HCT116 (cell line): ENCODE results near the gene TTBK1. TPM values are rescaled to one million over a fixed set of nuclear protein-coding genes. Genes with fewer than 3 reads are reported as not detected.

Experiments used
- ATAC-seq: fragments of 200-7000 bp; cut with Tn5 transposase; 2 replicates; pipeline ENCODE4 v1.9.1; 2020; ENCODE audit warnings: mild to moderate bottlenecking, moderate library complexity
- BruUV-seq: library from RNA; stranded (reverse); fragments of 400-500 nt; replicated peaks from 2 replicates; lab custom pipeline; 2021; lab: Mats Ljungman, UMichigan
- CTCF ChIA-PET: fragments of 300-600 bp; sonication (Branson Sonifier 250); formaldehyde crosslinking; loops from one replicate; lab custom pipeline; 2021; ENCODE audit warnings: antibody characterized with exemption; lab: Charles Lee
- POLR2A ChIA-PET: fragments of 300-600, 350-600 bp; sonication (Branson Sonifier 250); formaldehyde crosslinking; loops from one replicate; lab custom pipeline; 2021; ENCODE audit warnings: antibody characterized with exemption; lab: Charles Lee
- RAD21 ChIA-PET, 2 experiments: fragments of 300-600 bp; sonication (Branson Sonifier 250); formaldehyde crosslinking; loops; one replicate each; lab custom pipeline; 2023; ENCODE audit warnings: low total read pairs in 2 of 2; ENCODE audit not compliant: uncharacterized antibody in 2 of 2, unreplicated experiment in 2 of 2, low non-redundant PET in 1 of 2; lab: Charles Lee
- DNase-seq: peaks from one replicate; pipeline ENCODE4 v3.0.0-alpha.2; 2010; ENCODE audit warnings: low read depth, low spot score
- H2AFZ ChIP-seq: fragments of 200-600 bp; shearing (Covaris generic), sonication (generic); 2 replicates; pipeline ENCODE4 v1.6.1; 2017; ENCODE audit warnings: low read depth, mixed run types, mixed read lengths, antibody characterized with exemption, low read length; ENCODE audit not compliant: poor library complexity, severe bottlenecking
- H3K27ac ChIP-seq: 2 replicates; pipeline ENCODE4 v1.5.1; 2012; ENCODE audit warnings: low read depth, low read length
- H3K27me3 ChIP-seq: fragments of 200-600 bp; sonication (generic); 2 replicates; pipeline ENCODE4 v1.6.1; 2016; ENCODE audit warnings: mixed run types, low read length, mixed read lengths; ENCODE audit not compliant: insufficient read depth
- H3K36me3 ChIP-seq, 2 experiments: fragments of 200-500 bp in 1 of 2; fragments of 200-600 bp in 1 of 2; sonication (Bioruptor generic) in 1 of 2; sonication (generic) in 1 of 2; 2 replicates each; pipeline versions ENCODE4 v1.5.1 to v1.6.1; 2014 to 2016; ENCODE audit warnings: low read length in 2 of 2, inconsistent platforms in 1 of 2, mixed read lengths in 1 of 2, mixed run types in 1 of 2; ENCODE audit not compliant: insufficient read depth in 2 of 2, control insufficient read depth in 1 of 2
- H3K4me1 ChIP-seq, 2 experiments: fragments of 200-600 bp in 1 of 2; sonication (generic) in 1 of 2; 2 replicates each; pipeline versions ENCODE4 v1.5.1 to v1.6.1; 2012 to 2017; ENCODE audit warnings: low read length in 2 of 2, inconsistent platforms in 1 of 2, mild to moderate bottlenecking in 1 of 2, mixed read lengths in 1 of 2, mixed run types in 1 of 2, moderate library complexity in 1 of 2; ENCODE audit not compliant: insufficient read depth in 2 of 2, control insufficient read depth in 1 of 2
- H3K4me2 ChIP-seq: fragments of 200-600 bp; sonication (generic); 2 replicates; pipeline ENCODE4 v1.6.1; 2017; ENCODE audit warnings: mixed run types, low read length, mixed read lengths
- H3K4me3 ChIP-seq, 2 experiments: fragments of 200-600 bp in 1 of 2; sonication (generic) in 1 of 2; replicated peaks in 1 of 2; 2 replicates each; pipeline ENCODE4 v1.5.1; 2011 to 2016; ENCODE audit warnings: low read length in 2 of 2, control low read depth in 1 of 2, low read depth in 1 of 2, mild to moderate bottlenecking in 1 of 2, mixed read lengths in 1 of 2, mixed run types in 1 of 2
- H3K79me2 ChIP-seq: fragments of 200-600 bp; sonication (generic); 2 replicates; pipeline ENCODE4 v1.6.1; 2017; ENCODE audit warnings: mild to moderate bottlenecking, mixed run types, low read length, moderate library complexity, mixed read lengths; ENCODE audit not compliant: insufficient read depth
- H3K9ac ChIP-seq: fragments of 200-600 bp; sonication (generic); 2 replicates; pipeline ENCODE4 v1.6.1; 2016; ENCODE audit warnings: low read length, mixed read lengths
- H3K9me2 ChIP-seq: fragments of 200-600 bp; sonication (generic), shearing (Covaris generic); 2 replicates; pipeline ENCODE4 v1.6.1; 2017; ENCODE audit warnings: mixed run types, mild to moderate bottlenecking, moderate library complexity; ENCODE audit not compliant: insufficient read depth
- H3K9me3 ChIP-seq, 2 experiments: fragments of 200-500 bp in 1 of 2; fragments of 200-600 bp in 1 of 2; sonication (Bioruptor generic) in 1 of 2; sonication (generic) in 1 of 2; 2 replicates each; pipeline ENCODE4 v1.6.1; 2014 to 2017; ENCODE audit warnings: low read length in 2 of 2, mixed read lengths in 2 of 2, inconsistent platforms in 1 of 2, low read depth in 1 of 2, mild to moderate bottlenecking in 1 of 2, mixed run types in 1 of 2, moderate library complexity in 1 of 2; ENCODE audit not compliant: control insufficient read depth in 1 of 2, insufficient read depth in 1 of 2
- H4K20me1 ChIP-seq: fragments of 200-600 bp; sonication (generic), shearing (Covaris generic); 2 replicates; pipeline ENCODE4 v1.6.1; 2017; ENCODE audit warnings: mixed run types, mild to moderate bottlenecking, moderate library complexity; ENCODE audit not compliant: insufficient read depth
- ELF1 ChIP-seq: IDR thresholded peaks from 2 replicates; pipeline ENCODE4 v1.6.1; 2012; ENCODE audit warnings: low read depth, borderline replicate concordance
- EZH2 ChIP-seq: fragments of 200-600 bp; sonication (generic); IDR thresholded peaks from 2 replicates; pipeline ENCODE4 v1.6.1; 2017; ENCODE audit warnings: antibody characterized with exemption, mixed run types
- EZH2phosphoT487 ChIP-seq: fragments of 200-600 bp; IDR thresholded peaks from 2 replicates; pipeline ENCODE4 v1.6.1; 2018; ENCODE audit warnings: antibody characterized with exemption, borderline replicate concordance
- FOSL1 ChIP-seq: IDR thresholded peaks from 2 replicates; pipeline ENCODE4 v1.6.1; 2012; ENCODE audit warnings: low read depth
- JUND ChIP-seq: IDR thresholded peaks from 2 replicates; pipeline ENCODE4 v1.6.1; 2012
- MAX ChIP-seq: IDR thresholded peaks from 2 replicates; pipeline ENCODE4 v1.6.1; 2012
- POLR2A ChIP-seq: IDR thresholded peaks from 2 replicates; pipeline ENCODE4 v1.7.0; 2011; ENCODE audit warnings: borderline replicate concordance; ENCODE audit not compliant: insufficient read depth, insufficient read length; ENCODE audit errors: extremely low read depth
- POLR2AphosphoS5 ChIP-seq: IDR thresholded peaks from 2 replicates; pipeline ENCODE4 v1.6.1; 2011; ENCODE audit warnings: mild to moderate bottlenecking, low read depth, low read length, moderate library complexity
- REST ChIP-seq: IDR thresholded peaks from 2 replicates; pipeline ENCODE4 v1.6.1; 2012; ENCODE audit warnings: low read depth
- TCF7L2 ChIP-seq: IDR thresholded peaks from 2 replicates; pipeline ENCODE4 v1.7.0; 2011; ENCODE audit warnings: borderline replicate concordance, inconsistent platforms; ENCODE audit not compliant: insufficient read depth, insufficient read length; ENCODE audit errors: extremely low read depth
- YY1 ChIP-seq: IDR thresholded peaks from 2 replicates; pipeline ENCODE4 v1.6.1; 2011; ENCODE audit warnings: low read length, low read depth, moderate library complexity, mild to moderate bottlenecking; ENCODE audit not compliant: insufficient replicate concordance; ENCODE audit errors: extremely low read depth
- ZFX ChIP-seq: fragments of 450-650 bp; IDR thresholded peaks from 2 replicates; pipeline ENCODE4 v1.6.1; 2017
- intact Hi-C: fragments of 100-400 bp; cut with micrococcal nuclease; formaldehyde crosslinking; loops from 2 replicates; pipeline ENCODE4 v1.10.0; 2022
- total RNA-seq: library from RNA; stranded (reverse); gene quantifications from one replicate; pipeline ENCODE4 v1.2.1, GENCODE V29; 2021; ENCODE audit not compliant: unreplicated experiment

TTBK1 gene
- total RNA-seq, 1 experiment from 2014 or later = not detected

GRCh38 chr6:43303751-43304331, 60.6 kb downstream of the TTBK1 start:
- intact Hi-C loops = no loop called here
- no peaks in the 10 kb centered on the region for H3K79me2 ChIP-seq
- BruUV-seq = no TSS peak
- no peaks in the 10 kb centered on the region for H4K20me1 ChIP-seq
- POLR2A ChIA-PET = no interaction called here
- H3K4me2 ChIP-seq = no peak overlapping the region
- H3K9ac ChIP-seq = no peak overlapping the region
- ATAC-seq (no peak), DNase-seq (no peak)
- TF ChIP-seq POLR2A (no peak), EZH2phosphoT487 (no peak), EZH2 (no peak), POLR2AphosphoS5 (no peak), FOSL1 (no peak), JUND (no peak), YY1 (no peak), MAX (no peak), REST (no peak), ELF1 (no peak), TCF7L2 (no peak), ZFX (no peak)
- no peak overlapping the region for H2AFZ ChIP-seq
- no peaks in the 10 kb centered on the region for H3K4me1 ChIP-seq
- no peaks in the 10 kb centered on the region for H3K9me3 ChIP-seq
- no peaks in the 10 kb centered on the region for H3K27me3 ChIP-seq
- CTCF ChIA-PET = no interaction called here
- RAD21 ChIA-PET = no interaction called here
- H3K4me3 ChIP-seq = no peak overlapping the region
- H3K9me2 ChIP-seq = no peaks in the 10 kb centered on the region
- no peak overlapping the region for H3K27ac ChIP-seq
- H3K36me3 ChIP-seq = no peaks in the 10 kb centered on the region
